Occipital lobe (tissue), 3 donors: ENCODE results near the gene IL25. TPM values are rescaled to one million over a fixed set of nuclear protein-coding genes. Genes with fewer than 3 reads are reported as not detected.
"Not testable (repeated sequence)": the region's sequence is repeated elsewhere in the genome, so short reads cannot be mapped to it uniquely, and the experiment has no call there.

Experiments used
- DNase-seq: peaks from one replicate; lab custom pipeline; 2025; lab: John Stamatoyannopoulos, UW
- small RNA-seq: library from RNA; depleted of rRNA; stranded (forward); fragments of <200 nt; gene quantifications from one replicate; pipeline ENCODE3, GENCODE V24; 2014
- total RNA-seq: library from RNA; depleted of rRNA; stranded (reverse); fragments of >200 nt; gene quantifications from one replicate; pipeline ENCODE4 v1.2.3, GENCODE V29; 2014

IL25 gene
- total RNA-seq, 1 donor from 2014 or later = not detected

DNA sequence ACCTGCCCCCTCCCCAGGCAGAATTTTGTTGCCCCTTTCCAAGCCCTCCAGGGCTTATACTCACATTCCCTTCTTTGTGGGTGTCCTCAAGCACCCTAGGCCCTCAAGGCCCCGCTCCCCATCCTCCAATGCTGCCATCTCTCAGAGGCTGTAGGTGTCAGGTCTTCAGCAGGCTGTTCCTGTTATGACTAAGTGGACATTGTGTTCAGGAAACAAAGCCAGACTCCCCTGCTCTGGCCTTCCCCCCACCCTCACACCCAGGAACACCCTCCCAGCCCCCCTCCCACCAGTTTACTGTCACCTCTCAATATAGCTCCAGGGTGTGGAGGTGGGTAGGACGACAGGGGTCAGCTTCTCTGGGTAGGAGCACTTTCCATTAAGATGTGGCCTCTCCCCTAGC, 36.9 kb downstream of the IL25 start:
- DNase-seq = no peak

DNA sequence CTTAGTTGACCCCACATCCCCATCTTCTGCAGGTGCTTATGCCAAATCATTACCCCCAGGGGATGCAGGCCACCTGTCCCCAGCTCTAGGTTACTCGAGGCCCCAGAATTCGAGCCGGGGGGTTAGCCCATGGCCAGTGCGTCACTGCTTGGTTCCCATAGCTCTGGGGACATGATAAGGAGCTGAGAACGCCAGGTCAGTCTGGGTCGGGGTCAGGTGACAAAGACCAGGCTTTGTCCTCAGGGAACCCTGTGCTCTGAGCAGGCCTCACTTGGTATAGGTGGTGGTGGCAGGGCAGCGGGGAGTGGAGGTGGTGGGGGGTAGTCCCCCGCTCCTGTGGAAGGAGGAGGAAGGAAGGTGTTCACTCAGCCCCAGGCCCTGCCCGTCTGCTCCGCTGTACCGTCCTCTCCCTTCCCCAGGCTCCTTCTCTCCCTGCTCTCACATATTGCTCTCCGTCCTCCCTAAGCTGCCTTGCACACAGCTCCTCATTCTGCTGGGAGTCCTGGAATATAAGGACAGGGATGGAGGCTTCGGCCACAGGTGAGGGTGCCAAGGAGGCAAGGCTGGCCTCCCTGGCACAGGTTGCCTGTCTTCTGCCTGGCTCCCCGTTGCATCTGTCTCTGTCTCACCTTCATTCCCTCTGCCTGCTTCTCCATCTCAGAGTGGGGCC, 37.5 kb downstream of the IL25 start:
- no peak for DNase-seq

- DNase-seq = no peak
Measured at GRCh38 chr14:23411563-23412525, 39.2 kb downstream of the IL25 start.

DNA sequence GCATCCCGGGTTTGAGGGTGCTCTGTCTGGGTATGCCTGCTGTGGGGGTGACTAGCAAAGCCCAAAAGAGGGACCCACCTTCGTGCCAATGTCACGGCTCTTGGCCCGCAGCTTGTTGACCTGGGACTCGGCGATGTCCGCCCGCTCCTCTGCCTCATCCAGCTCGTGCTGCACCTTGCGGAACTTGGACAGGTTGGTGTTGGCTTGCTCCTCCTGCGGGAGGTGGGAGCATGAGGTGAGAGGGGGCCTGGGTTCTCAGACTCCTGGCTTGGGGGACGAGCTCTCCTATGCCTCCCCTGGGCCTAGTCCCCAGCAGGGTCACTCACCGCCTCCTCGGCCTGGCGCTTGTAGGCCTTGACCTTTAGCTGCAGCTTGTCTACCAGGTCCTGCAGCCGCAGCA, 41.1 kb downstream of the IL25 start:
- DNase-seq = no peak

DNA sequence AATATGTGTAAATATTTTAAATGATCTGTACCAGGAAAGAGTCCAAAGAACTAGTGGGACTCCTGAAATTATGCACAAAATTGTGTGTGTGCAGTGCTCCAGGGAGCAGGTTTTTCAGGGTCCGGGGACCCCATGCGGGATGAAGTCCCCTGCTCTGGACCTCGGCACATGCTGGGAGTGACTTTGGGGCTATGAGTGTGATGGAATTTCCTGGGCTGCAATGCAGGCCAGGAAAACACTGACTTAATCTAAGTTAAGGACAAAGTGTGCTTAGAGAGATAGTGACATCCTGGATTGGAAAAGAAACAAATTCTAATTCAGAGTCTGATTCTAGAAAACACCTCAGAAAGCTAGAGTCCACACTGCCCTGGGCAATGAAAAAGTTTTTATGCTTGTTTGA, 41.6 kb downstream of the IL25 start:
- no peak for DNase-seq

GRCh38 chr14:23414906-23415820, 42.6 kb downstream of the IL25 start:
- DNase-seq = no peak

- DNase-seq = no peak
Measured at GRCh38 chr14:23415821-23416778, 43.5 kb downstream of the IL25 start.

- DNase-seq = no peak
Measured at GRCh38 chr14:23416801-23417200, 44.2 kb downstream of the IL25 start.

DNA sequence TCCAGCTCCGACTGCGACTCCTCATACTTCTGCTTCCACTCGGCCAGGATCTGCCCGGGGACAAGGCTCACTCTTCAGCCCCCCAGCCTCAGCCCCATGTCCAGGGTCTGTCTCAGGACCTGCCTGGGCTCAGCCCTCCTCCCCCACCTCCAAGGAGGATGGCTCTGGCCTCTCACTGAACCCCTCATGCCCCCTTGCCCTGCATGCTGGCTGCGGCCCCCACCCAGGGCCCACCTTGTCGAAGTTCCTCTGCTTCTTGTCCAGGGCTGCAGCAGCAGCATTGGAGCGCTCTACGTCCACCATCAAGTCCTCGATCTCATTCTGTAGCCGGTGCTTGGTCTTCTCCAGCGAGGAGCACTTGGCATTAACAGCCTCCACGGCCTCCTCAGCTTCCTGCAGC, 44.7 kb downstream of the IL25 start:
- DNase-seq = not testable (repeated sequence)

- DNase-seq = no peak
Measured at GRCh38 chr14:23418021-23418420, 45.4 kb downstream of the IL25 start.

- not testable (repeated sequence) for DNase-seq
Measured at GRCh38 chr14:23419646-23420045, 47.0 kb downstream of the IL25 start.

GRCh38 chr14:23421594-23421993, 49.0 kb downstream of the IL25 start:
- no peak for DNase-seq

DNA sequence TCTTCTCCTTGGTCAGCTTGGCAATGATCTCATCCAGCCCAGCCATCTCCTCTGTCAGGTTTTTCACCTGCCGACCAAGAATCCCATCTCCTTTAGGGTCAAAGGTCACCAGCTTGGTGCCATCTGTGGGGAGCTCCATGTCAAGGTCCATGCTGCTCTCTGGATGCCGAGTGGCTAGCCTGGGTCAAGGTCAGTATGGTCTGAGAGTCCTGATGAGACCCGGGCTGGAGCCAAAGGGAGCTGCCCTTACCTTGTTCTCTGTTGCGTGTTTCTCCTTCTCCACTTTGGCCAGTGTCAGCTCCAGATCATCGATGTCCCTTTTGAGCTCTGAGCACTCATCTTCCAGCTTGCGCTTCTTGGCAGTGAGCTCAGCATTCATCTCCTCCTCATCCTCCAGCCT, 51.0 kb downstream of the IL25 start:
- no peak for DNase-seq

- no peak for DNase-seq
Measured at GRCh38 chr14:23425169-23425568, 52.6 kb downstream of the IL25 start.

- DNase-seq = not testable (repeated sequence)
Measured at GRCh38 chr14:23425798-23426197, 53.2 kb downstream of the IL25 start.

Small RNAs within 50 kb of the gene (small RNA-seq; reads per million reads assigned to genes)
- not detected for gene MIR208A
- 0.17 reads per million for gene MIR208B

Other genes starting within 250 kb of the IL25 start
- gene SLC7A8, start 189.1 kb upstream of the IL25 start, total RNA-seq = 3.4 TPM
- not detected for gene RNF212B, start 134.9 kb upstream of the IL25 start, total RNA-seq
- 2.5 TPM for gene HOMEZ, start 86.7 kb upstream of the IL25 start, total RNA-seq
- gene PPP1R3E, start 70.0 kb upstream of the IL25 start, total RNA-seq = 5.8 TPM
- 17.8 TPM for gene BCL2L2, start 66.0 kb upstream of the IL25 start, total RNA-seq
- gene PABPN1, start 51.4 kb upstream of the IL25 start, total RNA-seq = 59.6 TPM
- gene SLC22A17, start 19.9 kb upstream of the IL25 start, total RNA-seq = 158 TPM
- 17.5 TPM for gene EFS, start 7.6 kb upstream of the IL25 start, total RNA-seq
- 0.62 TPM for gene CMTM5, start 4.2 kb downstream of the IL25 start, total RNA-seq
- not detected for gene MYH6, start 35.5 kb downstream of the IL25 start, total RNA-seq
- gene MYH7, start 62.9 kb downstream of the IL25 start, total RNA-seq = 0.31 TPM
- 49.1 TPM for gene NGDN, start 96.9 kb downstream of the IL25 start, total RNA-seq
- gene ZFHX2, start 179.0 kb downstream of the IL25 start, total RNA-seq = 1.2 TPM
- gene THTPA, start 183.5 kb downstream of the IL25 start, total RNA-seq = 6.9 TPM
- 10.0 TPM for gene AP1G2, start 195.0 kb downstream of the IL25 start, total RNA-seq
- 28.9 TPM for gene JPH4, start 206.0 kb downstream of the IL25 start, total RNA-seq